GM19397 (cell line): ENCODE data around the gene OR4Q3.
"Not testable (repeated sequence)": the region's sequence is repeated elsewhere in the genome, so short reads cannot be mapped to it uniquely, and the experiment has no call there.

ENCODE experiments used
- ATAC-seq: cut with Tn5 transposase; IDR thresholded peaks from one replicate; pipeline ENCODE4 v1.9.1; 2021; ENCODE audit warnings: mild to moderate bottlenecking, moderate library complexity; ENCODE audit not compliant: unreplicated experiment

The OR4Q3 gene

GRCh38 chr14:19743256-19743655, at the start of gene OR4Q3:
Gene OR4Q3 (plus strand): TSS chr14:19743571.
- ATAC-seq: no peak

GRCh38 chr14:19729359-19729758, 14.0 kb upstream of the OR4Q3 start:
- ATAC-seq: no peak

- no peak for ATAC-seq
Measured at GRCh38 chr14:19729763-19730162, 13.6 kb upstream of the OR4Q3 start.

- ATAC-seq: not testable (repeated sequence)
Measured at GRCh38 chr14:19733893-19734292, 9.5 kb upstream of the OR4Q3 start.

GRCh38 chr14:19752316-19752715, 8.9 kb downstream of the OR4Q3 start:
- not testable (repeated sequence) for ATAC-seq

GRCh38 chr14:19754172-19754571, 10.8 kb downstream of the OR4Q3 start:
- ATAC-seq: no peak

GRCh38 chr14:19771491-19771890, 28.1 kb downstream of the OR4Q3 start:
- not testable (repeated sequence) for ATAC-seq

- no peak for ATAC-seq
Measured at GRCh38 chr14:19771895-19772430, 28.6 kb downstream of the OR4Q3 start.

GRCh38 chr14:19772454-19772853, 29.1 kb downstream of the OR4Q3 start:
- not testable (repeated sequence) for ATAC-seq

- ATAC-seq: not testable (repeated sequence)
Measured at GRCh38 chr14:19773204-19773603, 29.8 kb downstream of the OR4Q3 start, which contains the start of gene OR4M1. Gene OR4M1 (plus strand): TSS chr14:19773504. CDS start chr14:19780323, 6,819 bp downstream.

GRCh38 chr14:19775587-19775986, 32.2 kb downstream of the OR4Q3 start:
- no peak for ATAC-seq

GRCh38 chr14:19785848-19786247, 42.5 kb downstream of the OR4Q3 start:
- ATAC-seq: not testable (repeated sequence)

GRCh38 chr14:19787318-19787717, 43.9 kb downstream of the OR4Q3 start:
- not testable (repeated sequence) for ATAC-seq

GRCh38 chr14:19788150-19788549, 44.8 kb downstream of the OR4Q3 start:
- not testable (repeated sequence) for ATAC-seq

- not testable (repeated sequence) for ATAC-seq
Measured at GRCh38 chr14:19796520-19797108, 53.2 kb downstream of the OR4Q3 start.
